ENCODE data around the gene SLC35G4.

The SLC35G4 gene

DNA sequence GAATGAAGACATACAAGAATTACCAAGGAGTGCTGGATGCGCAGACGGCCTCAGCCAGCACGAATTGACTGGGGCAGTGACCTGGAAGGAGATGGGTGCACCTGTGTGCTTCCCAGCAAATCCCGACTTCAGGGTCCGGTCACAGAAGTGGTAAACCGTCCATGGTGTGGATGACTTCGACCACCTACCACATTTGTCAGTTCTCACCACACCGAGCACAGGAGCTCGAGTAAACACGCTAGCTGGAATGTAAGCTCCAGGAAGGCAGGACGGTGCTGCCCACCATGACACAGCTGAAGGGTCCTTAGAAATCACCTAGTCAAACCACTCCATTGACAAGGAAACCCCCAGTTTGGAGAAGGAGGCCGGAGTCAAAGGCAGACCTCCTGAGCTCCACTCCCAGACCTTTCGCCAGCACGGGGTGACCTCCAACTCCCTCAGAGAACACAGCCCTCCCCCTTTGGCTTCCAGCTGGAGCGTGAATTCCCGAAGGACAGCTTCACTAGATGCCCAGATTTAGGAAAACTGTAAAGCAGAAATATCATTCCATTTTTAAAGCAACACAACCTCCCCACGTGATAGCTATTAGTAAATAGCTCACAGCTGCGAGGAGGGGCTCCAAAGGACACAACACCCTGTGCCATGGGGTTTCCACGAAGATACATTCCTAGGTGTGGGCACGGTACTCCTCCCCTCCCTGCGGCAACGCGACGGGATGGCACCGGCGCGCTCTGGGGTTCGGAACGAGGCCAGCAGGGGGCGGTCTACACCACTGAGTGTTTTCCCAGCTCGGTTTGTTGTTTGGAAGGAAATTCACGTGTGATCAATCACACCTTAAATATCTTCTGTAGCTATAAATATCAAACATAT, 45.6 kb downstream of the SLC35G4 start:
- Histone ChIP-seq H3K9me2 (ENCODE audit: low read depth, low read length) (no peaks in the 10 kb centered on the region), H3F3A (ENCODE audit: insufficient read depth, low read length) (no peaks in the 10 kb centered on the region), H4K20me1 (ENCODE audit: insufficient read depth, low read length) (no peaks in the 10 kb centered on the region), H3K27ac (ENCODE audit: low read depth, low read length, poor library complexity, severe bottlenecking) (no peak overlapping the region), H2AFZ (ENCODE audit: low read length) (no peak overlapping the region), H3K4me2 (ENCODE audit: low read length) (no peak overlapping the region), H3K79me2 (ENCODE audit: insufficient read depth, low read length) (no peaks in the 10 kb centered on the region), H3K27me3 (ENCODE audit: insufficient read depth, low read length) (peaks cover 9% of the 10 kb centered on the region), H3K9me3 (ENCODE audit: low read length) (no peaks in the 10 kb centered on the region), H3K36me3 (ENCODE audit: insufficient read depth, low read length) (no peaks in the 10 kb centered on the region), H3K9ac (ENCODE audit: low read length) (no peak overlapping the region), H3K4me3 (ENCODE audit: low read depth, low read length, poor library complexity, severe bottlenecking) (no peak overlapping the region), H3K4me1 (ENCODE audit: insufficient read depth, low read length, severe bottlenecking) (no peaks in the 10 kb centered on the region)
- TF ChIP-seq EZH2 (IDR thresholded peaks at IDR 0.05; ENCODE audit: borderline replicate concordance, low read length), result no peak
- TF ChIP-seq, protein P1, sequence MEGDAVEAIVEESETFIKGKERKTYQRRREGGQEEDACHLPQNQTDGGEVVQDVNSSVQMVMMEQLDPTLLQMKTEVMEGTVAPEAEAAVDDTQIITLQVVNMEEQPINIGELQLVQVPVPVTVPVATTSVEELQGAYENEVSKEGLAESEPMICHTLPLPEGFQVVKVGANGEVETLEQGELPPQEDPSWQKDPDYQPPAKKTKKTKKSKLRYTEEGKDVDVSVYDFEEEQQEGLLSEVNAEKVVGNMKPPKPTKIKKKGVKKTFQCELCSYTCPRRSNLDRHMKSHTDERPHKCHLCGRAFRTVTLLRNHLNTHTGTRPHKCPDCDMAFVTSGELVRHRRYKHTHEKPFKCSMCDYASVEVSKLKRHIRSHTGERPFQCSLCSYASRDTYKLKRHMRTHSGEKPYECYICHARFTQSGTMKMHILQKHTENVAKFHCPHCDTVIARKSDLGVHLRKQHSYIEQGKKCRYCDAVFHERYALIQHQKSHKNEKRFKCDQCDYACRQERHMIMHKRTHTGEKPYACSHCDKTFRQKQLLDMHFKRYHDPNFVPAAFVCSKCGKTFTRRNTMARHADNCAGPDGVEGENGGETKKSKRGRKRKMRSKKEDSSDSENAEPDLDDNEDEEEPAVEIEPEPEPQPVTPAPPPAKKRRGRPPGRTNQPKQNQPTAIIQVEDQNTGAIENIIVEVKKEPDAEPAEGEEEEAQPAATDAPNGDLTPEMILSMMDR (IDR thresholded peaks at IDR 0.05; ENCODE audit: low read length), result peak; percentile 99

DNA sequence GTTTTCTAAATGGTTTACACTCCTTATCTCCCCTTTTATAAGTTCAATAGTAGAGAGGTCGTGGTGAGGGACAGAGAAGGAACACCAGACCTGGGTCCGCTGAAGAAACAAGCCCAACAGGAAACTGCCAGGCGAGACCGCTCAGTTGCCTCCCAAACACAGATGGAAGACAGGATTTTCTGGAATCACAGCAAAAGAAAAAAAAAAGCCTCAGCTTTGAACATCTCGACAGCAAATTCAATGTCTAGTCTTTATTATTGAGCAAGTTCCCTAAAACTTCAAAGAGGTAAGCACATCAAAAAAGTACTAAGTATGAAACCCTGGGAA, 46.2 kb downstream of the SLC35G4 start:
- H3K36me3 ChIP-seq (ENCODE audit: insufficient read depth, low read length), result no peaks in the 10 kb centered on the region
- H3K9me2 ChIP-seq (ENCODE audit: low read depth, low read length), result no peaks in the 10 kb centered on the region
- peaks cover 9% of the 10 kb centered on the region for H3K27me3 ChIP-seq (ENCODE audit: insufficient read depth, low read length)
- TF ChIP-seq EZH2 (IDR thresholded peaks at IDR 0.05; ENCODE audit: borderline replicate concordance, low read length), result no peak
- TF ChIP-seq, protein P1 (IDR thresholded peaks at IDR 0.05; ENCODE audit: low read length), result peak; percentile 3; the same call in 1 of the 2 replicates
- no peaks in the 10 kb centered on the region for H4K20me1 ChIP-seq (ENCODE audit: insufficient read depth, low read length)
- no peaks in the 10 kb centered on the region for H3K9me3 ChIP-seq (ENCODE audit: low read length)
- no peaks in the 10 kb centered on the region for H3F3A ChIP-seq (ENCODE audit: insufficient read depth, low read length)
- H3K4me2 ChIP-seq (ENCODE audit: low read length), result no peak overlapping the region
- no peak overlapping the region for H2AFZ ChIP-seq (ENCODE audit: low read length)
- H3K4me3 ChIP-seq (ENCODE audit: low read depth, low read length, poor library complexity, severe bottlenecking), result no peak overlapping the region
- H3K79me2 ChIP-seq (ENCODE audit: insufficient read depth, low read length), result no peaks in the 10 kb centered on the region
- no peaks in the 10 kb centered on the region for H3K4me1 ChIP-seq (ENCODE audit: insufficient read depth, low read length, severe bottlenecking)
- no peak overlapping the region for H3K27ac ChIP-seq (ENCODE audit: low read depth, low read length, poor library complexity, severe bottlenecking)
- H3K9ac ChIP-seq (ENCODE audit: low read length), result no peak overlapping the region

DNA sequence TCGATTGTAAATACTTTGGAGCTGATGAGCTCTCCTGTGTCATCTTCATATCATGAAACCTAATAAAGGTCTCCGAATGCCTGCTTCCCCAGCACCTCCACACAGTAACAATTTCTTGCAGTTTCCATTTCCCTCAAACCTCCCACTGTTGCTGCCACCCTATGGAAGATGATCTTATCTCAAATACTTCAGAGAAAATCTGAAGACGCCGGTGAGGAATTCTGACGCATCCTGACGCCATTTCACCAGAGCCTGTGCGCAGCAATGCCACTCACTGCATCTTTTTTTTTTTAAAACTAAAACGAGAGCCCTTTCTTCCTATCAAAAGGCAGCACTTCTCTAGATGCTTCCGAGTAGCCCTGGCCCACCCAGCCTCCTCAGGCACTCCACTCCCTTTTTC, 47.8 kb downstream of the SLC35G4 start:
- no peaks in the 10 kb centered on the region for H3F3A ChIP-seq (ENCODE audit: insufficient read depth, low read length)
- no peaks in the 10 kb centered on the region for H3K4me1 ChIP-seq (ENCODE audit: insufficient read depth, low read length, severe bottlenecking)
- no peak overlapping the region for H3K4me3 ChIP-seq (ENCODE audit: low read depth, low read length, poor library complexity, severe bottlenecking)
- no peak overlapping the region for H3K27ac ChIP-seq (ENCODE audit: low read depth, low read length, poor library complexity, severe bottlenecking)
- no peaks in the 10 kb centered on the region for H3K9me2 ChIP-seq (ENCODE audit: low read depth, low read length)
- TF ChIP-seq, protein P1 (IDR thresholded peaks at IDR 0.05; ENCODE audit: low read length), result no peak
- no peak for TF ChIP-seq EZH2 (IDR thresholded peaks at IDR 0.05; ENCODE audit: borderline replicate concordance, low read length)
- no peaks in the 10 kb centered on the region for H3K79me2 ChIP-seq (ENCODE audit: insufficient read depth, low read length)
- no peak overlapping the region for H2AFZ ChIP-seq (ENCODE audit: low read length)
- H3K9me3 ChIP-seq (ENCODE audit: low read length), result no peaks in the 10 kb centered on the region
- no peak overlapping the region for H3K4me2 ChIP-seq (ENCODE audit: low read length)
- no peak overlapping the region for H3K9ac ChIP-seq (ENCODE audit: low read length)
- H3K27me3 ChIP-seq (ENCODE audit: insufficient read depth, low read length), result peaks cover 9% of the 10 kb centered on the region
- H4K20me1 ChIP-seq (ENCODE audit: insufficient read depth, low read length), result no peaks in the 10 kb centered on the region
- no peaks in the 10 kb centered on the region for H3K36me3 ChIP-seq (ENCODE audit: insufficient read depth, low read length)

All from OCI-LY1 (cell line).